ENCODE results near the gene AP3B1. TPM values are rescaled to one million over a fixed set of nuclear protein-coding genes. Genes with fewer than 3 reads are reported as not detected.

AP3B1 gene
- total and polyA plus RNA-seq, 2 donors (not counting 1 experiment from before 2014, with no cell fraction given): 26.8 to 58.9 TPM

DNA sequence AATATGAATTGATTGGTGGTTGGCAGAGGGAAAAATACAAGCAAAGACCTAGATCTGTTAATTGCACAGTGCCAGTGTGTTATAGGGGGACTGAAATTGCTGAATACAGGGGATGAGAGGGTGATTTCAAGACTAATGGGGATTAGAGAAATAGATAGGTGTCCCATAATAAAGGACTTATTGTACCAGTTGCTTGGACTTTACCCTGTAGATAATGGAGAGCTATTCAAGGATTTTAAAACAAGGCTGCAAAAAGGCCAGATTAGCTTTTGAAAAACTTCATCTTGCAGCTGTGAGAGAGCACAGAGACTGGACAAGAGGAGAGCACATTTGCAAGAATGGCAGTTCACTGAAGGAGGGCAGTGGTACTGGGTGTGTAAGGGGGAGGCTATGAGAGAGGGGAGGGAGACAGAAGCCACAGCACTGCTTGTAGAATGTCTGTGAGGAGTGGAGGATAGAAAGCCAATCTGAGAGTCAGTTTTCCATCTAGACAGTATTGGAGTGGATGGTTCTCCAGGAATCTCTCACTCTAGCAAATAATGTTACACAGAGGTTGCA, 37.1 kb upstream of the AP3B1 start:
- Histone ChIP-seq H4K20me1 (ENCODE audit: control insufficient read depth, insufficient read depth, low read length, poor library complexity, severe bottlenecking) (no peaks in the 10 kb centered on the region), H3K36me3 (replicated peaks in 1 of 2; ENCODE audit: control extremely low read depth in 1 of 2, control insufficient read depth in 1 of 2, extremely low read depth in 1 of 2, insufficient read depth in 2 of 2, low read length in 1 of 2) (no peaks in the 10 kb centered on the region), H3K9ac (ENCODE audit: low read length) (no peak overlapping the region), H2AFZ (ENCODE audit: insufficient read depth, low read depth, low read length, poor library complexity, severe bottlenecking) (no peak overlapping the region), H3K4me2 (replicated peaks; ENCODE audit: low read depth, low read length, poor library complexity, severe bottlenecking) (no peak overlapping the region), H3K27ac (ENCODE audit: low read length in 2 of 2) (no peak overlapping the region), H3K4me3 (ENCODE audit: control extremely low read depth in 1 of 5, extremely low read depth in 1 of 5, insufficient read depth in 1 of 5, low read depth in 2 of 5, low read length in 4 of 5) (no peak overlapping the region), H3K4me1 (ENCODE audit: control insufficient read depth in 2 of 2, insufficient read depth in 2 of 2, low read length in 2 of 2) (no peaks in the 10 kb centered on the region), H3K79me2 (ENCODE audit: control insufficient read depth, insufficient read depth, low read length) (no peaks in the 10 kb centered on the region), H3K9me3 (ENCODE audit: control extremely low read depth in 1 of 3, control insufficient read depth in 2 of 3, insufficient read depth in 1 of 3, low read length in 2 of 3) (no peaks in the 10 kb centered on the region), H3K27me3 (replicated peaks in 1 of 4; ENCODE audit: control extremely low read depth in 1 of 4, control insufficient read depth in 3 of 4, insufficient read depth in 4 of 4, low read length in 3 of 4) (no peaks in the 10 kb centered on the region)
- peaks cover 17% of the 10 kb centered on the region for H3K27me3 Mint-ChIP-seq
- H3K9me3 Mint-ChIP-seq (ENCODE audit: insufficient read depth): no peaks in the 10 kb centered on the region
- ChIA-PET CTCF (no interaction called here), POLR2A (no interaction called here)
- no peak overlapping the region for H3K4me3 Mint-ChIP-seq
- H3K27ac Mint-ChIP-seq: no peak overlapping the region
- intact Hi-C loops (cut with micrococcal nuclease): no loop called here
- DNase-seq (no peak), ATAC-seq (ENCODE audit: low read depth) (no peak)
- no peaks in the 10 kb centered on the region for H3K4me1 Mint-ChIP-seq
- TF ChIP-seq, protein P1, sequence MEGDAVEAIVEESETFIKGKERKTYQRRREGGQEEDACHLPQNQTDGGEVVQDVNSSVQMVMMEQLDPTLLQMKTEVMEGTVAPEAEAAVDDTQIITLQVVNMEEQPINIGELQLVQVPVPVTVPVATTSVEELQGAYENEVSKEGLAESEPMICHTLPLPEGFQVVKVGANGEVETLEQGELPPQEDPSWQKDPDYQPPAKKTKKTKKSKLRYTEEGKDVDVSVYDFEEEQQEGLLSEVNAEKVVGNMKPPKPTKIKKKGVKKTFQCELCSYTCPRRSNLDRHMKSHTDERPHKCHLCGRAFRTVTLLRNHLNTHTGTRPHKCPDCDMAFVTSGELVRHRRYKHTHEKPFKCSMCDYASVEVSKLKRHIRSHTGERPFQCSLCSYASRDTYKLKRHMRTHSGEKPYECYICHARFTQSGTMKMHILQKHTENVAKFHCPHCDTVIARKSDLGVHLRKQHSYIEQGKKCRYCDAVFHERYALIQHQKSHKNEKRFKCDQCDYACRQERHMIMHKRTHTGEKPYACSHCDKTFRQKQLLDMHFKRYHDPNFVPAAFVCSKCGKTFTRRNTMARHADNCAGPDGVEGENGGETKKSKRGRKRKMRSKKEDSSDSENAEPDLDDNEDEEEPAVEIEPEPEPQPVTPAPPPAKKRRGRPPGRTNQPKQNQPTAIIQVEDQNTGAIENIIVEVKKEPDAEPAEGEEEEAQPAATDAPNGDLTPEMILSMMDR (IDR thresholded peaks at IDR 0.05): no peak
- no peak for TF ChIP-seq EZH2 (IDR thresholded peaks at IDR 0.05; ENCODE audit: borderline replicate concordance, insufficient read depth, low read depth, low read length, poor library complexity, severe bottlenecking)

DNA sequence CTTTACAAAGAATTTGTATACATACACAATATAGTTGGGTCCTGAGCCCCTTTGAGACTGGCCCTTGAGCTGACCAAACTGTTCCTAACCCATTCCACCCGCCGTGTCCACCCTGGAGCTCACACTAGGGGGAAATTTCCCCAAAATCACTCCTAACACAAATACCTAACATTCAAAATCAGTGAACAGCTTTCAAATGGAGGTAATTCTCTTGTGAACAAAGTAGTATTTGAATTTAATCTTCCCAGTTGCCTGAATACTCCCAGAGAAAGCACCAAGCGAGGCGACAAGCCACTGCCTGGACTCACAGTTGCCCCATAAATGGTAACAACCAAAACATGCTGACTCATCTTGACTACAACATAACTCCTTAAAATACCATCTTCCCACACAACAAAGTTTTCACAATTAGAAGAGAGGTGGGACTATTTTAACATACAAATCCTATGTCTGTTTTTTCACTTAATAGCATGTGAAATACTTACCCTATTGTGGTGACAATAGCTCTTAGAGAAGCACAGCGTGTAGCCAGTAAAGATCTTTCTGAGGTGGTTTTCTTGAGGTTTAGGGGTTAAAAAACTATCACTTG, 34.2 kb upstream of the AP3B1 start:
- H3K4me1 ChIP-seq (ENCODE audit: control insufficient read depth in 2 of 2, insufficient read depth in 2 of 2, low read length in 2 of 2): no peaks in the 10 kb centered on the region
- no peak for ATAC-seq (ENCODE audit: low read depth)
- no peak overlapping the region for H3K4me2 ChIP-seq (replicated peaks; ENCODE audit: low read depth, low read length, poor library complexity, severe bottlenecking)
- Mint-ChIP-seq H3K9me3 (ENCODE audit: insufficient read depth) (no peaks in the 10 kb centered on the region), H3K27ac (no peak overlapping the region), H3K27me3 (peaks cover 17% of the 10 kb centered on the region), H3K4me1 (no peaks in the 10 kb centered on the region), H3K4me3 (no peak overlapping the region)
- no peaks in the 10 kb centered on the region for H3K79me2 ChIP-seq (ENCODE audit: control insufficient read depth, insufficient read depth, low read length)
- H3K9me3 ChIP-seq (ENCODE audit: control extremely low read depth in 1 of 3, control insufficient read depth in 2 of 3, insufficient read depth in 1 of 3, low read length in 2 of 3): no peaks in the 10 kb centered on the region
- no peaks in the 10 kb centered on the region for H4K20me1 ChIP-seq (ENCODE audit: control insufficient read depth, insufficient read depth, low read length, poor library complexity, severe bottlenecking)
- DNase-seq: no peak
- H3K9ac ChIP-seq (ENCODE audit: low read length): no peak overlapping the region
- no peak overlapping the region for H3K27ac ChIP-seq (ENCODE audit: low read length in 2 of 2)
- no peak overlapping the region for H2AFZ ChIP-seq (ENCODE audit: insufficient read depth, low read depth, low read length, poor library complexity, severe bottlenecking)
- TF ChIP-seq, protein P1 (IDR thresholded peaks at IDR 0.05): no peak
- TF ChIP-seq EZH2 (IDR thresholded peaks at IDR 0.05; ENCODE audit: borderline replicate concordance, insufficient read depth, low read depth, low read length, poor library complexity, severe bottlenecking): no peak
- POLR2A ChIA-PET: no interaction called here
- intact Hi-C loops (cut with micrococcal nuclease): no loop called here
- no peaks in the 10 kb centered on the region for H3K36me3 ChIP-seq (replicated peaks in 1 of 2; ENCODE audit: control extremely low read depth in 1 of 2, control insufficient read depth in 1 of 2, extremely low read depth in 1 of 2, insufficient read depth in 2 of 2, low read length in 1 of 2)
- no CpG with 5 or more reads among the region's 5 CpGs for WGBS (ENCODE audit: insufficient coverage)
- CTCF ChIA-PET: no interaction called here
- H3K27me3 ChIP-seq (replicated peaks in 1 of 4; ENCODE audit: control extremely low read depth in 1 of 4, control insufficient read depth in 3 of 4, insufficient read depth in 4 of 4, low read length in 3 of 4): no peaks in the 10 kb centered on the region
- H3K4me3 ChIP-seq (ENCODE audit: control extremely low read depth in 1 of 5, extremely low read depth in 1 of 5, insufficient read depth in 1 of 5, low read depth in 2 of 5, low read length in 4 of 5): no peak overlapping the region
